Left colon (tissue), 2 donors: ENCODE measurements around the gene B4GAT1. TPM values are rescaled to one million over a fixed set of nuclear protein-coding genes. Genes with fewer than 3 reads are reported as not detected.
"Not testable (repeated sequence)": the region's sequence is repeated elsewhere in the genome, so short reads cannot be mapped to it uniquely, and the experiment has no call there.

Source experiments
- ATAC-seq: fragments of 200-7000 bp; cut with Tn5 transposase; one replicate; pipeline ENCODE4 v1.9.1; 2020; ENCODE audit warnings: mild to moderate bottlenecking, moderate library complexity
- DNase-seq, 2 donors: peaks; one replicate each; pipeline ENCODE4 v3.0.0-alpha.2; 2020
- intact Hi-C, 2 donors: fragments of 100-400 bp; cut with DNase I in 1 of 2; cut with micrococcal nuclease in 1 of 2; formaldehyde crosslinking; loops; one replicate each; pipeline versions ENCODE4 v1.11.2 to v1.14.0; 2022; cut with DNase I, micrococcal nuclease
- long read RNA-seq: library from polyadenylated mRNA; unstranded; transcript quantifications from one replicate; pipeline ENCODE4 v2.0.0, GENCODE V29; 2021
- total RNA-seq, 2 donors: library from RNA; stranded (reverse); fragmentation: NEBNext Ultra II Directional; extraction: Animal tissue kit (Norgen Biotek cat#: 25700); gene quantifications; one replicate each; pipeline ENCODE4 v1.2.1, GENCODE V29; 2021
- donor health status: DM: no; HTN: no; CAD: no.
- donor health status: DM: yes; HTN: yes; CAD: no.

B4GAT1 gene
- total RNA-seq, result 10 to 100 TPM; 13.1 to 17.1 TPM
- long read RNA-seq, transcript B4GAT1-201 (2 exons, 2,072 nt), result major isoform, 16 of 19 reads
- long read RNA-seq, partial matches to known transcripts, result 2 of 19 reads
- long read RNA-seq, other reads (novel, unspliced or antisense), result 1 of 19 reads

GRCh38 chr11:66347425-66348276, at the start of gene B4GAT1:
TSS of gene B4GAT1 (minus strand) at chr11:66347629. CDS start at chr11:66347545, 84 bp downstream.
- intact Hi-C loops, result no loop called here
- DNase-seq, result peak; percentile 80 to 82

DNA sequence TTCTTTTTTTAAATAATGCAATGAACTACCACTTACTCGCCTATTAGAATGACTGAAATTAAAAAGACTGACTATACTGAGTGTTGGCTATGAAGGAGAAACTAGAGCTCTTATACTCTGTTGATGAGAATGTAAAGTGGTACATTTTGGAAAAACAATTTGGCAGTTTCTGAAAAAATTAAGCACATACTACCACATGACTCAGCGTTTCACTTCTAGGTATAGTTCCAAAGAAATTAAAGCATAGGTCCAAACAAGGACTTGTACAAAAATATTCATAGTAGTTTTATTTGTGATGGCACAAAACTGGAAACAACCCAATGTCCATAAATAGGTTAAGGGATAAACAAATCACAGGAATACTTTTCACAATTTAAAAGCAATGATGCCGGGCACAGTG, 46.5 kb upstream of the B4GAT1 start:
- intact Hi-C loops, result no loop called here
- no peak for ATAC-seq

More at GRCh38 chr11:66347425-66348276, at the start of gene B4GAT1:
- ATAC-seq, result peak; percentile 55

GRCh38 chr11:66391322-66391721, 43.9 kb upstream of the B4GAT1 start:
- intact Hi-C loops, result no loop called here
- DNase-seq (no peak), ATAC-seq (no peak)

More for the DNA sequence above, 46.5 kb upstream of the B4GAT1 start:
- no peak for DNase-seq

GRCh38 chr11:66388780-66389386, 41.5 kb upstream of the B4GAT1 start:
- intact Hi-C loops, result no loop called here
- DNase-seq (peak; percentile 70 to 84), ATAC-seq (peak; percentile 86)

- ATAC-seq (peak; percentile 74), DNase-seq (peak; percentile 75 to 93)
- intact Hi-C loops, result no loop called here
Observed at GRCh38 chr11:66386171-66387069, 39.0 kb upstream of the B4GAT1 start.

GRCh38 chr11:66384316-66384715, 36.9 kb upstream of the B4GAT1 start:
- DNase-seq, ATAC-seq, intact Hi-C loops: not testable (repeated sequence)

- ATAC-seq, intact Hi-C loops, DNase-seq: not testable (repeated sequence)
Observed at GRCh38 chr11:66380264-66380663, 32.8 kb upstream of the B4GAT1 start.

DNA sequence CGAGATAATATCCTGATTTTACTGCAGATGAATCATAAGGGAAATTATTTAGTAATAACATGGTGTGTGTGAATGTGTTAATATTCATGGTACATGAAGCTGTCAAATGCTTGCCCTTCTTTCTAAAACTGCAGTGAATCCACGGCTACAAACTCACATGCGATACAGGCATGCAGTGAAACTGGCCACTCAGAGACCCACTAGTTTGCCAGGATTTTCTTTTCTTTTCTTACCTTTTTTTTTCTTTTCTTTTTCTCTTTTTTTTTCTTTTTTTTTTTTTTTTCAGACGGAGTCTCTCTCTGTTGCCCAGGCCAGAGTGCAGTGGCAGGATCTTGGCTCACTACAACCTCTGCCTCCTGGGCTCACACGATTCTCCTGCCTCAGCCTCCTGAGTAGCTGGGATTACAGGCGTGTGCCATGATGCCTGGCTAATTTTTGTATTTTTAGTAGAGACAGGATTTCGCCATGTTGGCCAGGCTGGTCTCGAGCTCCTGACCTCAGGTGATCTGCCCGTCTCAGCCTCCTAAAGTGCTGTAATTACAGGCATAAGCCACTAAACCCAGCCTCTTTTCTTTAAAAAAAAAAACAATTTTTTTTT, 26.4 kb upstream of the B4GAT1 start:
- ATAC-seq, intact Hi-C loops, DNase-seq: not testable (repeated sequence)

DNA sequence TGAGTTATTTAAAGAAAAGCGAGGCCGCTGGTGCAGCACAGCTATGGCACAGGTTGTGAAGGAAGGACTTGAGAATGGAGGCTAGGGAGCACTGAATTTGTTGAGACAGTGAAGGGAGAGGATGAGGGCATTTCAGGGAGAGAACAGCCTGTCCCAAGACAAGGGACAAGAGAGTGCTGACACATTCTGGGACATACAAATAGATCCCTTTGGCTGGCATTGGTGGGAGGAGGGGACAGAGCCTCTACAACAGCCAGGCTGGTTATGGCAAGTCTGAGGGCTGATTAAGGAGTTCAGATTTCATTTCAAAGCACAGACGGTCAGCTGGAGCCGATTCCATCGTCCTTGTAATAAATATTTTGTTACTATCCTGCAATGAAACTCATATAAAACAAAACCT, 25.8 kb upstream of the B4GAT1 start:
- intact Hi-C loops, result no loop called here
- DNase-seq, result no peak
- ATAC-seq, result no peak

DNA sequence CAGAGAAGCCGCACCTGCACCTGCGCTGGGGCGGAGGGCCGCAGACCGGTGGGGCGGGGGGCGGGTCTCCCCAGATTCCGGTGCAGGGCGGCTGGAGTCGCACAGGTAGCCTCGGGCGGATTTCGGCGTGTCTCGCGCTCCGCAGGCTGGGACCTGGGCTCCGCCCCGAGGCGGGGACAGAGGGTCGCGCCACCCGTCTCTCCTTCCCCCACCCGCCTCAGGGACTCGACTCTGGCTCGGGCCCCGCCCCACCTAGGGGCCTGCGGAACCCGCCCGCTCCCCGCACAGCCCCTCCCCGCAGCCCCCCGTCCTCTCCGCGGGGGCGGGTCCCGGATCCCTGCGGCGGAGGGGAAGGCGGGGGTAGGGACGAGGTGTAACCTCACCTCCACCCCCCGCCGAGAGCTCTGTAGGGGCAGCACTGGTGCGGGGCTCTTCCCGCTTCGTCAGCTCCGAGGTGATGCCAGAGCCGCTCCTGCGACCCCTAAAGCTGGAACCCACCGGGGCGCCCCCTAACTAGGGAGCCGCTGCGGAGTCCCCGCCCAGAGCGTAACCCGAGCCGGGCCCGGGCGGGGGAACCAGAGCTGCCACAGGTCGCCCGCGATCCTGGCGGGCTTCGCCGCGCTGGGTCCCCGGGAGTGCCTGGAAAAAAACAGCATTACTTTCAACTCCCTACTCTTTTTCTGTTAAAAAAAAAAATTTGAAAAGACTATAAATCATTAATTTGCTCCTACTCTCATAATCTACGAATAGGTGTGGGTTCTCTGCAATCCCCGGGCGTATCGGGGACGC, 24.4 kb upstream of the B4GAT1 start, which contains the start of gene SLC29A2:
SLC29A2 (minus strand) TSS at position 134 of the 789 bp plus-strand sequence. CDS start 169 bp downstream, outside the sequence.
- ATAC-seq (peak; percentile 73), DNase-seq (peak; percentile 88)
- intact Hi-C loops, result no loop called here

DNA sequence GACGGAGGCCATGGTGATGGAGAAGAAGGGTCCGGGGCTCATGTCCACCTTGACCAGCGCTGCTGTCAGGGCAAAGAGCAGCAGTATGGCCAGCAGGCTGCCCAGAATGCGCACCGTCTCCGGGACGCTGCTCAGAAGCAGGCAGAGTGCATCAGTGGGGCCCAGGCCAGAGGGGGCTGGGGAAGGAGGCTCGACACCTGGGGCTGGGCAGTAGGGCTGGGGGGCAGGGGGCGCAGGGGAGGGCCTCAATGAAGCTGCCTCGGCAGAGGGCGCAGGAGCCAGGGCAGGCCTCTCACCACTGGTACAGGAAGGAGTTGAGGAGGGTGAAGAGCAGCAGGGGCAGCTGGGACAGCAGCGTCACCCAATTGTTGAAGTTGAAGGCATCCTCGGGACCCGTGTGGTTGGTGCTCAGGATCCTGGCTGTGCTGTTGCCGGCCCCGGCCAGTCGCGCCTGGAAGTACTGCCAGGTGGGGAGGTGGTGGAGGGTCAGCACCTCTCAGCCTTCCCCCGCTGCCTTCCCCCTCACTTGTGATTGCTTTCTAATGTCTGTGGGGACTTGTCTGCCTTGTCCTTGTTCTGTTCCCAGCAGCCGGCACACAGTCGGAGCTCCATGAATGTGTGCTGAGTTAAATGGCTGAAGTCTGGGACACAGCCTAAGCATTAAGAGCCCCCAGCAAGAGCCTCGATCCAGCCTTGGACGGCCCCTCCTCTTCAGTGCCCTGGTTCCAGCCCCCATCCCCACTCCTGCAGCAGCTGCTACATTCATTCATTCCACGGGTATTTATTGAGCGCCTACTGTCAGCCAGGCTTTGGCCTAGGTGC, 21.9 kb upstream of the B4GAT1 start:
- intact Hi-C loops, result no loop called here
- ATAC-seq (no peak), DNase-seq (no peak)

DNA sequence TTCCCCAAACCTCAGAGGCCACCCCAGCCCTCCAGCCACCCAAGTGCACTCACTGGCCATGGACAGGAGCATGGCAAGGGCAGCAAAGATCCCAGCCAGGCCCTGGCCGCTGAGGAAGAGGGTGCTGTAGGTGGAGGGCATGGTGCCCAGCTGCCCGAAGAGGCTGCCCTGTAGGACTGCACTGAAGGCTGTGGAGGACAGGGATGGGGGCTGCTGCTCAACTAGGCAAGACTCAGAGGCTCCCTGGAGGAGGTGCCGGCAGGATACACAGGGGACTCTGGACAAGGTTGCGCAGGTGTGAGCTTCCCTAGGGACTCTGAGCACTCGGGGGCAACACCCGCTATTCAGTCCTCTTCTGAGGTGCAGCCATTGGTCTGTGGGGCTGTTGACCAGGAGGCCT, 21.1 kb upstream of the B4GAT1 start:
- no peak for DNase-seq
- intact Hi-C loops, result no loop called here
- no peak for ATAC-seq

DNA sequence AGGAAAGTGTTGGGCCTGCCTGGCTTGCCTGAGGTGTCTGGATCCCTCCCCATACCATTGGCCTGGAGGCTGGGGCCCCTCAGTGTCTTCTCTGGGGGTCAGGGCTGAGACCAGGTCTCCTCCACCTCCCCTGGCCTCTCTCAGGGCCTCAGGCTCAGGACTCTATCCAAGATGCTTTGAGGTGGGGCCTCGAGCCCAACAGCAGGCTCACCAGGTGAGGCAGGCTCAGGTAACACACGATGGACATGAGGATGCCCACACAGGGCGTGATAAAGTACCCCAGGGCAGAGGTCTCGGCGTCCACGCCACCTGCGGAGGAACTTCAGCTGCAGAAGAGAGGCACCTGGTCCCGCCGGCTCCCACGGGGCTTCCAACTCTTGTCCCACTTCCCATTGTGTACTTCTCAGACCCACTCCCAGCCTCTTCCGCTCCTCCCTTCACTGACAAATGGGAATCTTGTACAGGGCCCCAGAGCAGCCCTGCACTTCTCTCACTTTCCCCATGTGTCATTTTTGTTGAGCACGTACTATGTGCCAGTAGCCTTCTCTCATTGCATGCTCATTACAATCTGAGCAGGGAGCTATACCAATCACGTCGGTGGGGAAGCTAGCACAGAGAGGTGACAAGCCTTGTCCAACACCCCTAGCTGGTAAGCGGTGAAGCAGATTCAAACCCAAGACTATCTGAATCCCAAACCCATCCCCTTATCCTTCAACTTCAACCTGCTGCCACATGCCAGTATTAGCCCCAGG, 20.3 kb upstream of the B4GAT1 start:
- ATAC-seq (no peak), DNase-seq (no peak)
- intact Hi-C loops, result no loop called here

- ATAC-seq (no peak), DNase-seq (no peak)
- intact Hi-C loops, result no loop called here
Observed at GRCh38 chr11:66366844-66367477, 19.5 kb upstream of the B4GAT1 start.

GRCh38 chr11:66365711-66366619, 18.5 kb upstream of the B4GAT1 start:
- intact Hi-C loops, result no loop called here
- DNase-seq (no peak), ATAC-seq (no peak)
